MM.1S (cell line): Measurements from ENCODE around the gene ZNF292.

Experiments used
- DNase-seq: peaks from one replicate; pipeline ENCODE4 v3.0.0-alpha.2; 2015
- H2AFZ ChIP-seq: fragments of 300-600 bp; sonication (generic); 2 replicates; pipeline ENCODE4 v1.6.0; 2016; ENCODE audit warnings: antibody characterized with exemption, low read length
- H3F3A ChIP-seq: fragments of 300-600 bp; sonication (generic); 2 replicates; pipeline ENCODE4 v1.6.1; 2016; ENCODE audit warnings: mild to moderate bottlenecking, antibody characterized with exemption, low read length, moderate library complexity, mixed read lengths; ENCODE audit not compliant: insufficient read depth
- H3K27ac ChIP-seq: fragments of 300-600 bp; sonication (generic); 2 replicates; pipeline ENCODE4 v1.5.1; 2016; ENCODE audit warnings: mild to moderate bottlenecking, low read length
- H3K27me3 ChIP-seq: fragments of 300-600 bp; sonication (generic); replicated peaks from 2 replicates; pipeline ENCODE4 v1.6.0; 2016; ENCODE audit warnings: low read length; ENCODE audit not compliant: insufficient read depth
- H3K36me3 ChIP-seq: fragments of 300-600 bp; sonication (generic); replicated peaks from 2 replicates; pipeline ENCODE4 v1.6.1; 2016; ENCODE audit warnings: mild to moderate bottlenecking, low read length, mixed read lengths; ENCODE audit not compliant: insufficient read depth
- H3K4me1 ChIP-seq: fragments of 300-600 bp; sonication (generic); 2 replicates; pipeline ENCODE4 v1.6.1; 2016; ENCODE audit warnings: low read length, mixed read lengths
- H3K4me2 ChIP-seq: fragments of 300-600 bp; sonication (generic); 2 replicates; pipeline ENCODE4 v1.6.0; 2016; ENCODE audit warnings: low read depth, low read length
- H3K4me3 ChIP-seq: fragments of 300-600 bp; sonication (generic); 2 replicates; pipeline ENCODE4 v1.5.1; 2016; ENCODE audit warnings: low read length, mixed read lengths
- H3K79me2 ChIP-seq: fragments of 300-600 bp; sonication (generic); 2 replicates; pipeline ENCODE4 v1.6.1; 2016; ENCODE audit warnings: mixed run types, low read length, mixed read lengths
- H3K9ac ChIP-seq: fragments of 300-600 bp; sonication (generic); 2 replicates; pipeline ENCODE4 v1.6.1; 2016; ENCODE audit warnings: low read length, mixed read lengths
- H3K9me2 ChIP-seq: fragments of 300-600 bp; sonication (generic); replicated peaks from 2 replicates; pipeline ENCODE4 v1.6.1; 2016; ENCODE audit warnings: mild to moderate bottlenecking, low read length, mixed read lengths; ENCODE audit not compliant: insufficient read depth
- H3K9me3 ChIP-seq: fragments of 300-600 bp; sonication (generic); replicated peaks from 2 replicates; pipeline ENCODE4 v1.6.1; 2016; ENCODE audit warnings: mild to moderate bottlenecking, low read length, mixed read lengths; ENCODE audit not compliant: insufficient read depth
- H4K20me1 ChIP-seq: fragments of 300-600 bp; sonication (generic); 2 replicates; pipeline ENCODE4 v1.6.1; 2016; ENCODE audit warnings: mild to moderate bottlenecking, low read length, moderate library complexity, mixed read lengths; ENCODE audit not compliant: insufficient read depth
- CTCF ChIP-seq: fragments of 300-600 bp; sonication (generic); IDR thresholded peaks from 2 replicates; pipeline ENCODE4 v1.5.1; 2016; ENCODE audit warnings: antibody characterized with exemption, low read length, mixed read lengths
- EZH2 ChIP-seq: fragments of 300-600 bp; sonication (generic); optimal IDR thresholded peaks from 2 replicates; pipeline ENCODE3; 2017; ENCODE audit warnings: low read depth, mild to moderate bottlenecking, antibody characterized with exemption, low read length, mixed read lengths
- EZH2phosphoT487 ChIP-seq: fragments of 300-600 bp; sonication (generic); IDR thresholded peaks from 2 replicates; pipeline ENCODE4 v1.6.1; 2018; ENCODE audit warnings: antibody characterized with exemption, low read length

Gene ZNF292

GRCh38 chr6:87261534-87261933 lies 106.2 kb downstream of the ZNF292 start:
- Histone ChIP-seq H3K79me2 (no peaks in the 10 kb centered on the region), H4K20me1 (no peaks in the 10 kb centered on the region), H3K9ac (no peak overlapping the region), H3K4me2 (no peak overlapping the region), H3K9me2 (no peaks in the 10 kb centered on the region), H3K4me1 (no peaks in the 10 kb centered on the region), H2AFZ (no peak overlapping the region), H3K27ac (no peak overlapping the region), H3K36me3 (0 out of 2 replicates have a peak, but pooled peaks cover 3% of the 10 kb centered on the region), H3F3A (no peaks in the 10 kb centered on the region), H3K27me3 (no peaks in the 10 kb centered on the region), H3K4me3 (no peak overlapping the region), H3K9me3 (no peaks in the 10 kb centered on the region)
- no peak for DNase-seq
- TF ChIP-seq EZH2phosphoT487 (no peak), EZH2 (no peak), CTCF (no peak)

- Histone ChIP-seq H3F3A (no peaks in the 10 kb centered on the region), H3K9me2 (no peaks in the 10 kb centered on the region), H3K9me3 (no peaks in the 10 kb centered on the region), H3K9ac (no peak overlapping the region), H3K27ac (no peak overlapping the region), H3K27me3 (no peaks in the 10 kb centered on the region), H3K4me3 (no peak overlapping the region), H3K79me2 (no peaks in the 10 kb centered on the region), H3K36me3 (no peaks in the 10 kb centered on the region), H3K4me1 (no peaks in the 10 kb centered on the region), H2AFZ (no peak overlapping the region), H3K4me2 (no peak overlapping the region), H4K20me1 (no peaks in the 10 kb centered on the region)
- DNase-seq, result no peak
- TF ChIP-seq CTCF (no peak), EZH2 (no peak), EZH2phosphoT487 (no peak)
Measured at GRCh38 chr6:87264481-87264880, 109.1 kb downstream of the ZNF292 start.

- Histone ChIP-seq H3K79me2 (no peaks in the 10 kb centered on the region), H3K36me3 (no peaks in the 10 kb centered on the region), H4K20me1 (no peaks in the 10 kb centered on the region), H3K4me2 (no peak overlapping the region), H3K9ac (no peak overlapping the region), H3K27ac (no peak overlapping the region), H3K9me2 (no peaks in the 10 kb centered on the region), H3F3A (no peaks in the 10 kb centered on the region), H3K9me3 (no peaks in the 10 kb centered on the region), H3K4me1 (no peaks in the 10 kb centered on the region), H3K4me3 (no peak overlapping the region), H3K27me3 (no peaks in the 10 kb centered on the region), H2AFZ (no peak overlapping the region)
- no peak for TF ChIP-seq EZH2phosphoT487
- no peak for TF ChIP-seq CTCF
- no peak for TF ChIP-seq EZH2
- DNase-seq, result no peak
Measured at GRCh38 chr6:87274660-87275274, 119.4 kb downstream of the ZNF292 start.
